OCI-M2 (cell line): ENCODE measurements around the gene MCU.
A peak's percentile ranks its signal among the peaks of the same experiment; 100 is the strongest.
"Not testable (repeated sequence)": the region's sequence is repeated elsewhere in the genome, so short reads cannot be mapped to it uniquely, and the experiment has no call there.

Experiments
- DNase-seq: peaks from one replicate; lab custom pipeline; 2025; ENCODE audit not compliant: unreplicated experiment; lab: John Stamatoyannopoulos, UW

Gene MCU, protein sequence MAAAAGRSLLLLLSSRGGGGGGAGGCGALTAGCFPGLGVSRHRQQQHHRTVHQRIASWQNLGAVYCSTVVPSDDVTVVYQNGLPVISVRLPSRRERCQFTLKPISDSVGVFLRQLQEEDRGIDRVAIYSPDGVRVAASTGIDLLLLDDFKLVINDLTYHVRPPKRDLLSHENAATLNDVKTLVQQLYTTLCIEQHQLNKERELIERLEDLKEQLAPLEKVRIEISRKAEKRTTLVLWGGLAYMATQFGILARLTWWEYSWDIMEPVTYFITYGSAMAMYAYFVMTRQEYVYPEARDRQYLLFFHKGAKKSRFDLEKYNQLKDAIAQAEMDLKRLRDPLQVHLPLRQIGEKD

DNA sequence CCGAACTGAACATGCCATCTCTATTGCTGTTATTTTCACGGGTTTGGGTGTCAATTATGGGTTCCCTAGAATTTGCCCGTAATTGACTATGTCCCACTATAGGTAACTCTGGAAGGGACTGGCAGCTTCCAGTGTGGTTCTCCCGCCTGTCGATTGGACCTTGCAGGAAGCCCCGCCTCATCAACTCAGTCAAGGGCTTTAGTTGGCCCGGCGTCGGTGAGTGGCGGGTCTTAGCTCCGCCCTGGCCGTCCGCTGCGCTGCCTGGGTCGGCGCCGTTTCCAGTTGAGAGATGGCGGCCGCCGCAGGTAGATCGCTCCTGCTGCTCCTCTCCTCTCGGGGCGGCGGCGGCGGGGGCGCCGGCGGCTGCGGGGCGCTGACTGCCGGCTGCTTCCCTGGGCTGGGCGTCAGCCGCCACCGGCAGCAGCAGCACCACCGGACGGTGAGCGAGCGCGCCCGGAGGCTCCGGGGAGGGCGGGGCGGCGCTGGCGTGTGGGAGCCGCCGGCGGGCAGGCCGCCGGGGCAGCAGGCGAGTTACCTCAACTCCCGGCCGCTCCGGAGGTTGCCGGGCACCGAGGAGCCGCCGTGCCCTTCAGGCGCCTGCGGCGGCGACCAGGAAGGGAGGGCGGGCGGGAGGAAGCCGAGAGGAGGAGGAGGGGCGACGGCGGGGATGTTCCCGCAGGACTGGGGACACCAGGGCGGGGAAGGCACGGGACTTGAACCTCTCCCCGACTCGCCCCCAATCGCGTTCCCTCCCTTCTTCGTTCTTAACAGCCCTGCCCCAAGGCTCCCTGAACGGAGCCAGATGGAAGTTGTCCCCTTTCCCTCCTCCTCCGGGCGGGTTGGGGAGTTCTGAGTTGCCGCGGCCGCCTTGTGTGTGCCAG is at the start of gene MCU:
Gene MCU (plus strand): TSS at position 281 of the 881 bp plus-strand sequence. CDS start 9 bp downstream, at position 290.
- DNase-seq: peak; percentile 57

DNA sequence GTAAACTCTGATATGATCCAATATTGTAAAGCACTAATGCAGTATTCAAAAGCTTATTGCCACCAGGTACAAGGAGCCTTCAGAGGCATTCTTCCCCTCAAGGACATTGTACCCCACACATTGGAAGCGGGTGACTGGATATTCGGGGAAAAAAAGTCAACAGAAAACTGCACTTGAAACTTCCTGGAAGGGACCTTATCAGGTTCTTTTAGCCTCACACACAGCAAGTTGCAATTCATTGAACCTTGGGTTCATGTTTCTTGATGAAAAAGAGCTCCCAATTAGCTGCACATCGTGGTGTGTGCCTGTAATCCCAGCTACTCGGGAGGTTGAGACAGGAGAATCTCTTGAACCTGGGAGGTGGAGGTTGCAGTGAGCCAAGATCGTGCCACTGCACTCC is 49.6 kb upstream of the MCU start:
- no peak for DNase-seq

DNA sequence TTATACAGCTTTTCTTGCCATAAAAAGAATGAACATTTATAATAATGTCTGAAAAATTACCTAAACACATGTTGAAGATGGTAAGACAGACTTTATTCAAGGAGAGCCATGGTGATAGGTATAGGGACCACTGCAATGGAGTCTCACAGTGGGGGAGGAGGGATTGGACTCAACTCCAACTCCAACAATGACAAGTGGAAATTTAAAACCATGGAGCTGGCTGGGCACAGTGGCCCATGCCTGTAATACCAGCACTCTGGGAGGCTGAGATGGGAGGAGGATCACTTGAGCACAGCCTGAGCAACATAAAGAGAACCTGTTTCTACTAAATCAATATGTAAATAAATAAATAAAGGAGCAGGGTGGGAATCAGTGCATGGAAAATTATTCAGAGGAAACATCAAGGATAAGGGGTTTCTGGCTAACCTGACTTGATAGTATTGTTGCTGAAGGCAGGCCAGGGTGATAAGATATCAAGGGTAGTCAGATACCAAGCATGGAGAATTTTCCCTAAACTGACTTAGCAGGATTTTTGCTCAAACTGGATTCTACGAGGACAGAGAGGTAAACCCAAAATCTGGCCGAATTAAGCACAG is 46.6 kb upstream of the MCU start:
- no peak for DNase-seq

DNA sequence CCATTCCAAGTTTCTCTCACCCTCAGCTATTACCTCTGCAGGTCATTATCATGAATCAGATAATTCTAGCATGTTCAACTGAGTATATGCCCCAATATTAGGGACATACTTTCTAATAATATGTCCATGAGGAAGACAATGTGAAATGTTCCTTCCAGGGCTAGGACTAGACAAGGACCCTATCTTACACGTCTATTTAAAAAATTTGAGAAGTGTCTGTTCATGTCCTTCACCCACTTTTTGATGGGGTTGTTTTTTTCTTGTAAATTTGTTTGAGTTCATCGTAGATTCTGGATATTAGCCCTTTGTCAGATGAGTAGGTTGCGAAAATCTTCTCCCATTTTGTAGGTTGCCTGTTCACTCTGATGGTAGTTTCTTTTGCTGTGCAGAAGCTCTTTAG is 45.0 kb upstream of the MCU start:
- DNase-seq: not testable (repeated sequence)

DNA sequence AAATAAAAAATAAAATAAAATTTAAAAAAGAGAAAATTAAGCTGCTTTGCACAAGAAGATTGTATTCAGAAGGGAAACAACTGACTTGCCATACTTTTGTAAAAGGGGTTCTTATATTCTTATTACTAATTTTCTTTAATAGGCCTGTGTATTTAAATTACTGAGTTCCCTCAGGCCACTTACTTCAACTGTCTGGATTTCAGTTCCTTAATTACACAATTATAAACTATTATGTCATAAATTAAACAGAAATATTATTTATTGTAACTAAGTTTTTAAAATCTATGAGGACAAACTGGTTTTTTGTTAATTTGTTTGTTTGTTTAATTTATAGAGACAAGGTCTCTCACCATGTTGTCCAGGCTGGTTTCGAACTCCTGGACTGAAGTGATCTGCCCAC is 43.6 kb upstream of the MCU start:
- no peak for DNase-seq

DNA sequence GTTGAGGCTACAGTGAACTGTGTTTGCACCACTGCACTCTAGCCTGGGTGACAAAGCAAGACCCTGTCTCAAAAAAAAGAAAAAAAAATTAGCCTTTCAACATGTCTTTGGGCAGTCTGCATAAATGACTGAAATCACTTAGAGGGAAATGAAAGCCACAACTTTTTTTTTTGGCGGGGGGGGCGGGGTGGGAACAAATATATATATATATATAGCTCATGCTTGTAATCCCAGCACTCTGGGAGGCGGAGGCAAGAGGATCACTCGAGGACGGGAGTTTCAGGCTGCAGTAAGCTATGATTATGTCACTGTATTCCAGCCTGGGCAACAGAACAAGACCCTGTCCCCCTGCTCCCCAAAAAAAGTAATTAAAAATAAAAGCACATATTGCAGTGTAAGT is 42.7 kb upstream of the MCU start:
- no peak for DNase-seq

DNA sequence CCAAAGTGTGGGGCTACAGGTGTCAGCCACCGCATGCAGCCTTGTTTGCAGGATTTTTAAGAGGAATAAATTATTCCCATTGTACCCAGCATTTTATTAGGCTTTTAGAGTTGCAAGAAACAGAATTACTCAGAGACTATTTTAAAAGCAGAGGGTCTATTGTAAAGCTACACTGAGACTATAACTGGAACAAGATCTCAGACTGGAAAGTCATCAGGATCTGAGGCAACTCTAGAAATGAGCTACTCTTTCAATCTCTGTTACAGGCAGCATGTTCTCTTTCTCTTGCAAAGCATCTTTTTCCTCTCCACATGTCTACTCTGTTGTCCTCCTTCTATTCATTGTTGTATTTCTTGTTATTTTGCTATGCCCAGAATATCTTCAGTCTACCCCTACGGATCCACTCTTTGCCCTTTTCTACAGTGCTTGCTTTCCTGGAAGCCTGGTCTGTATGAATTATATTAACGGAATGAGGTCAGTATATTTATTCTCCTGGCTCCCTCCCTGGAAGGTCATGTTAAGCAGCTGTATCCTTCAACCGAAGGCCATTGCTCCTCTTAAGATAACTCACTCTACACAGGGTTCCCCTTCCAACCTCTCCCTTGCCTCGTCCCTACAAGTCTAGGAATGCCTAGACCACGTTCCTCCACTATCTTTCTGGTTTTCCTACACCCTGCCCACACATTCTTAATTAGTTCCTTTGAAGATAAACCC is 38.4 kb upstream of the MCU start:
- DNase-seq: no peak

DNA sequence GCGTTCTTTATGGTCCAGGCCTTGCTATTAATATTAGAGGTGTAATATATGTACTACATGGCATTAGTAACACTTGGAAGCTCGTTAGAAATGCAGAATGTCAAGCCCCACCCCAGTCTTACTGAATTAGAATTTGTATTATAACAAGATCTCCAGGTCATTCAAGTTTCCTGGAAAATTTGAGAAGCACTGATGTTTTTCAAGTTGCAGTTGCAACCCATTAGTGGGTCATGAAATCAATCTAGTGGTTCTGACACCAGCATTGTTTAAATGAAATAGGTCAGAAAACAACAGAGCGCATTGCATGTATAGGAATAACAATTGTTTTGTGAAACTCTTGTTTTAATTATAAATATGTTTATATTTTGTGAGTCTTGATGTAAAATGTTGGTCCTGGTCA is 37.2 kb upstream of the MCU start:
- no peak for DNase-seq

DNA sequence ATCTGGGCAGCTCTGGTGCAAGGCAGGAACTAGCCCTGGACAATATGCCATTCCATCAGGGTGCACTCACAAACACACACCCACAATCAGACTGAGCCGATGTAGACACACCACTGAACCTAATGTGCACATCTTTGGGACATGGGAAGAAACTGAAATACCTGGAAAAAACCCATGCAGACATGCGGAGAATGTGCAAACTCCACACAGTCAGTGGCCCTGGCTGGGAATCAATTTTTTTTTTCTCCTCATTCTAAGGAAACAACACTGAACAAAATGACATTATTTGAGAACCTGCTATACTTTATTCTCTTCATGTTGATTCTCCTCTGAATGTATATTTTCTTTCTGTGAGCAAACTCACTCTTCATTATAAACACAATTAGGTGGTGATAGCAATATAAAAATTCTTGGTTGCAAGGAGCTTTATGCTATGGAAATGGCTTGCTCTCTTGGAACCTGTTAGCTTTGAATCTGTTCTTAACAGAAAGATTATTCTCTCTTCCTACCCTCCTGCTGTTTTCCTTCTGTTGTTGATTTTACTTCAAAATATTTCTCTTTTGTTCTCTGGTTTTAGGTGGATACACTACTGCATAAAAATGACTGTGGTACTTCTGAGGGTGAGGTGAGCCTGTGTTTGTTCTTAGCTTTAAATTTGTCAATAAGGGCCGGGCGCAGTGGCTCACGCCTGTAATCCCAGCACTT is 33.1 kb upstream of the MCU start:
- DNase-seq: no peak

DNA sequence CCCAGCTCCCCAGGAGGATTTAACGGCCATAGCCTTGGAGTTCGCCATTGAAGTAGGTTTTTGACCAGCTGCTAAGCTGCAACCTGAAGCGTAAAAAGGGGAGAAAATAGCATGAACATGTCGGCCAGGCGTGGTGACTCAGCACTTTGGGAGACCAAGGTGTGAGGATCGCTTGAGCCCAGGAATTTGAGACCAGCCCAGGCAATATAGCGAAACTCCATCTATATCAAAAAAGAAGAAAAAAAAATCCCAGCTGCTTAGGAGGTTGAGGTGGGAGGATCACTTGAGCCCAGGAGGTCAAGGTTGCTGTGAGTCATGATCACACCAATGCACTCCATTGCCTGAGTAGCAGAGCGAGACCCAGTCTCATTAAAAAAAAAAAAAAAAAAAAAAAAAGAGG is 32.2 kb upstream of the MCU start:
- DNase-seq: no peak

DNA sequence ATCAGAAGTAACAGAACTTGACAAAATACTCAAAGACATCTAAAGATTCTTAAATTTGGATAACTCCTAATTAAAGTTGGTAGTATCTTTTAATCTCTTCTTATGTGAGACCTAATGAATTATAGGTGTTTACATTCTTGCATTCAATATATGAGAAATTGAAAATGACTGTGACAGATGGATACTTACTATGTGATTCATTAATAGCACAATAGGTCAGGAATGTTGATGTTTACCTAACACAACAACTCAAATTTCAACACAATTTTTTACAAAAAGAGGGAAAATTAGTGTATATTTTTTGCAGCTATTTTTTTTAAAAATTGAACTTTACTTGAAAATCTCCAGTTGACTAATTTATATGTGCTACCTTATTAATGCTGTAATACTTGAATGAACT is 31.7 kb upstream of the MCU start:
- no peak for DNase-seq

DNA sequence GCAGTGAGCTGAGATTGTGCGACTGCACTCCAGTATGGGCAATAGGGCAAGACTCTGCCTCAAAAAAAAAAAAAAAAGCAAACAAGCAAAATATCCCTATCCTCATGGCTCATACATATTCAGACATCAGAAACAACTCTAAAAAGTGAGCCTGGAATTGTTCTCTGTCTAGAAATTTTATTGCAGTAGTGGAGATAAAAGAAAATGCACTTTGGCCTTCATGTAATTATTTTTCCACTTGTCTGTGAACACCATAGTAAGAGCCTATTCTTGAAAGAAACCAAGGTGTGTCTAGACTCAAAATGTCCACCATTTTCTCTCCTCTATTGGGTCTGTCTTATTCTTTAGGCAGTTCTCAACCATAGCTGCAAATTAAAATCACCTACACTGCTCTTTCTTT is 30.5 kb upstream of the MCU start:
- DNase-seq: no peak

DNA sequence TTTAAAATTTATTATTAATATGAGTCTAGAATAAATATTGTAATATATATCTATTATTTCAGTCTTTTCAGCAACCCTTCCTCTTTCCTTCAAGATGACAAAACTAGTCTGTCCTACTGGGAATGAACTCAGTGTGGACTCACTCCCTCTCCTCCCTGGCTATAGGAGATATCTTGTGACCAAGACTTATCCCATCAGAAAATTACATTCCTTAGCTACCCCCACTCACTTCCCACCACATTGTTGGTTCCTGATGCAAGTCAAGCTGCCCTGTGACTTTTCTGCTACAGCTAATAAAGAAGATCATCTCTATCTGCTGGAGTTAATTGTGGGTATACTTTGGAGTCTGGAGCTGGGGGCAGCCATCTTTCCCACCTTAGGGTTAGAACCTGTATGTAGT is 28.0 kb upstream of the MCU start:
- DNase-seq: no peak

DNA sequence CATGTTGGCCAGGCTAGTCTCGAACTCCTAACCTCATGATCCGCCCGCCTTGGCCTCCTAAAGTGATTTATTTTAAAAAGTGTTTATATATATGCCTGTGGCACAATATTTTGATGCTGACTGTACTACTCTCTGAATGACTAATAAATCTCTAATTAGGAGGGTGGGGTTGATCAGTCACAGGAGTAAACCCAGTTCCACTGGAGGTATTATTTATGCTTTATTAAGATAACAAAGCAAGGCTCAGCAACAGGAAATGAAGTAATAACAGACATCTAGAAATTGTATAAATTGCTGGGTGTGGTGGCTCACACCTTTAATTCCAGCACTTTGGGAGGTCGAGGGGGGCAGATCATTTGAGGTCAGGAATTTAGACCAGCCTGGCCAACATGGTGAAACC is 26.0 kb upstream of the MCU start:
- no peak for DNase-seq

DNA sequence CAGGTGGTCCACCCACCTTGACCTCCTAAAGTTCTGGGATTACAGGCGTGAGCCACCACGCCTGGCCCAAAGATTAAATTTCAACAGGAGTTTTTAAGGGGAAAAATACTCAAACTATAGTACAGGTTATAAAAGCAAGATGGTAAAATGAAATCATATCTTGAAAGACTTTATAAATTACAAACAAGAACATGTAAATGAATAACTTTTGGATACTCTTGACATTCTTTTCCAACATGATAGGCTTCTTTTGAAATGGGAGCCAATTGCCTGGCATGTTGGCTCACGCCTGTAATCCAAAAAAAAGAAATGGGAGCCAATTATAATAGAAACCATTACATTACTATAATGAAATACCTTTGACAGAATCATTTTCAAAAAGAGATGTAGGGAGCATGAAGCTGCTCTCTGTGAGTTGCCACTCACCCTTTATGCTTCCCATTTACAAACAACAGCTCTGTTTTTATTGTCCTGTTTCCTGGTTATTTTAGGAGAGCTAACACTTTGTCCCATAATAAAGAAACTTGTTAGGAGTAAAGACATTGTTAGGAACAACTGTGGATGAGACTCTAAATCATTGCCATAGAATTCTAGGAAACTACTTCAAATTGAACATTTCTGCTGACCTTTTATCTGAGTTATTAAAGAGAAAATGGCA is 24.6 kb upstream of the MCU start:
- DNase-seq: no peak

DNA sequence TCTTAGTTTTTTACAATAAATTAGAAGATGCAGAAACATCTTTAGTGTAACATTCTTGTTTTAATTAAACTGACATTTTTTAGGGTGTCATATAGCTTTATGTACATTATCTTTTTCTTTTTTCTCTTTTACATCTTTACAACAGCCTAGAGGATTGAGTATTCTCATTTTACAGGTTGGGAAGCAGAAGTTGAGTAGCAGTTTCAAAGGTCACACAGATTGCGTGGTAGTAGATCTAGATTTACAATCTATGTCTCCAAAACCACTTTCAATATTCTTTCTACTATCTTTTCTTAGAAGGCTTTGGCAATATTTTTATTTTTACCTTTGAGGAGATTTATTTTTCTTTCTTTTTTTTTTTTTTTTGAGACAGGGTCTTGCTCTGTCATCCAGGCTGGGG is 18.7 kb upstream of the MCU start:
- DNase-seq: no peak

DNA sequence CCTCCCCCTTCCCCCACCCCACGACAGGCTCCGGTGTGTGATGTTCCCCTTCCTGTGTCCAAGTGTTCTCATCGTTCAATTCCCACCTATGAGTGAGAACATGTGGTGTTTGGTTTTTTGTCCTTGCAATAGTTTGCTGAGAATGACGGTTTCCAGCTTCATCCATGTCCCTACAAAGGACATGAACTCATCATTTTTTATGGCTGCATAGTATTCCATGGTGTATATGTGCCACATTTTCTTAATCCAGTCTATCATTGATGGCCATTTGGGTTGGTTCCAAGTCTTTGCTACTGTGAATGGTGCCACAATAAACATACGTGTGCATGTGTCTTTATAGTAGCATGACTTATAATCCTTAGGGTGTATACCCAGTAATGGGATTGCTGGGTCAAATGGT is 17.8 kb upstream of the MCU start:
- not testable (repeated sequence) for DNase-seq

DNA sequence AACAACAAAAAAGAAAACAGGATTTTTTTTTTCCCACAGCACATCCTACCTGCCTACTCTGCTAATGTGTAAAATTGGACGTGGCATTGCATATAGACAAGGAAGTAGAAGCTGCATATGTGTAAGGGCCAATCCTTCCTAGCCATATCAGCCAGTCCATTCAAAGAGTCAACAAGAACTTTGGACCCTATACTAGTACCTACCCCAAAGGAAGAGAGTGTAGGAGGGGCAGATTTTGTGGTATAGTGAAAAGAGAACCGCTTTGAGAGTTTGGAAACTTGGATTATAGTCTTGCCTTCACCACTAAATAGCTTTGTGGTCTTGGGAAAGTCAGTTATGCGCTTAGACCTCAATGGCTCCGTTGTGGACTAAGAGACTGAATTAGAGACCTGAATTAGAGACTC is 12.1 kb upstream of the MCU start:
- no peak for DNase-seq

DNA sequence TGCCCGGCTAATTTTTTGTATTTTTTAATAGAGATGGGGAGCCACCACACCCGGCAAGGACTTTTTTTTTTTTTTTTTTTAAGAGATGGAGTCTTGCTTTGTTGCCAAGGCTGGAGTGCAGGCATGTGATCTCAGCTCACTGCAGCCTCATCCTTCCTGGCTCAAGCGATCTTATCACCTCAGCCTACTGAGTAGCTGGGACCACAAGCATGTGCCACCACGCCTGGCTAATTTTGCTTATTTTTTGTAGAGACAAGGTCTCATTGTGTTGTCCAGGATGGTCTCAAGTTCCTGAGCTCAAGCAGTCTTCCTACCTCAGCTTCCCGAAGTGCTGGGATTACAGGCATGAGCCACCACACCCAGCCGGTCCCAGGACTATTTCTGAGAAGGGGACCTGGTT is 9.3 kb upstream of the MCU start:
- no peak for DNase-seq

DNA sequence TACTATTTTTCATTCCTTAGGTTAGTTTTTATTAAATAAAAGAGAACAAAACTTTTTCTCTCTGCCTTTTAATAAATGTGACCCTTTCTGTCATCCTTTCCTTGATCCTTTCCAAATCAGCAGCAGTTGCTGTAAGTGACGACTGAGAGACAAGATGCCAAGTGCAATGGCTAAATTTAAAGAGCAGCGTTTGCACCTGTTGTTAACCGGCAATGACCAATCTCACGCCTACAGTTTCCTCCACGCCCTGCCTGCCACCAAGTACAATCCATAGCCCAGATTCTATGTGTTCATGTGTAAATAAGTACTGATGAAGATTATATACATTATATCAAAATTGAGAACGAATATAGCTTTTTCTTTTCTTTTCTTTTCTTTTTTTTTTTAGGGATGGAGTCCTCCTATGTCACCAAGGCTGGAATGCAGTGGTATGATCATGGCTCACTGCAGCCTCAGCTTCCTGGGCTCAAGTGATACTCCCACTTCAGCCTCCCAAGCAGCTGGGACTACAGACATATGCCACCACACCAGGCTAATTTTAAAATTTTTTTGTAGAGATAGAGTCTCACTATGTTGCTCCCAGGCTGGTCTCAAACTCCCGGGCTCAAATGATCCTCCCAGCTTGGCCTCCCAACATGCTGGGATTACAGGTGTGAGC is 6.5 kb upstream of the MCU start:
- no peak for DNase-seq
